H1 (cell line): ENCODE results near the gene TSG101. TPM values are rescaled to one million over a fixed set of nuclear protein-coding genes. Genes with fewer than 3 reads are reported as not detected.

ENCODE experiments used
- CTCF ChIA-PET: fragments of 300-600 bp; sonication (Branson Sonifier 250); formaldehyde crosslinking; loops from one replicate; lab custom pipeline; 2021; ENCODE audit not compliant: partially characterized antibody; lab: Charles Lee
- POLR2A ChIA-PET: fragments of 300-600 bp; sonication (Branson Sonifier 250); formaldehyde crosslinking; loops from one replicate; lab custom pipeline; 2021; ENCODE audit warnings: inconsistent platforms; ENCODE audit not compliant: partially characterized antibody; lab: Charles Lee
- DNase-seq, 2 experiments: peaks; one replicate each; pipeline versions ENCODE4 v3.0.0 to v3.0.0-alpha.2; 2010 to 2022; ENCODE audit warnings: low spot score in 2 of 2, low read depth in 1 of 2, mixed read lengths in 1 of 2
- FAIRE-seq: peaks from 2 replicates; lab custom pipeline; 2011; peaks lifted over from hg19 to GRCh38; lab: Jason Lieb, UNC
- H2AFZ ChIP-seq: 2 replicates; pipeline ENCODE4 v1.8.1; 2012; ENCODE audit warnings: low read length, inconsistent platforms
- H2AK5ac ChIP-seq: 2 replicates; pipeline ENCODE4 v1.6.1; 2013; ENCODE audit warnings: low read depth, low read length
- H2BK120ac ChIP-seq: replicated peaks from 2 replicates; pipeline ENCODE3; 2013; ENCODE audit warnings: low read depth, low read length, inconsistent platforms
- H2BK12ac ChIP-seq: 2 replicates; pipeline ENCODE4 v1.6.1; 2013; ENCODE audit warnings: low read depth, low read length
- H2BK15ac ChIP-seq: 2 replicates; pipeline ENCODE4 v1.6.1; 2013; ENCODE audit warnings: low read length
- H2BK20ac ChIP-seq: 2 replicates; pipeline ENCODE4 v1.6.1; 2013; ENCODE audit warnings: low read length
- H2BK5ac ChIP-seq: 2 replicates; pipeline ENCODE4 v1.6.1; 2013; ENCODE audit warnings: low read depth, low read length
- H3K14ac ChIP-seq: 2 replicates; pipeline ENCODE4 v1.6.1; 2013; ENCODE audit warnings: inconsistent platforms; ENCODE audit not compliant: insufficient read length
- H3K18ac ChIP-seq: 2 replicates; pipeline ENCODE4 v1.6.1; 2013; ENCODE audit warnings: low read length; ENCODE audit errors: extremely low read depth
- H3K23ac ChIP-seq: 2 replicates; pipeline ENCODE4 v1.6.1; 2013; ENCODE audit warnings: inconsistent platforms; ENCODE audit not compliant: insufficient read length
- H3K23me2 ChIP-seq: 2 replicates; pipeline ENCODE4 v1.6.1; 2013; ENCODE audit warnings: low read depth, low read length
- H3K27ac ChIP-seq: 2 replicates; pipeline ENCODE4 v1.6.1; 2011; ENCODE audit warnings: low read depth, low read length, inconsistent platforms
- H3K27me3 ChIP-seq, 4 experiments: replicated peaks in 1 of 4; 1 replicate in 1 of 4; 2 replicates in 3 of 4; pipeline versions ENCODE4 v1.6.1 to v1.8.1; 2011 to 2013; ENCODE audit warnings: low read length in 3 of 4, mild to moderate bottlenecking in 3 of 4, inconsistent platforms in 2 of 4, mixed read lengths in 2 of 4, moderate library complexity in 1 of 4; ENCODE audit not compliant: control insufficient read depth in 3 of 4, insufficient read depth in 3 of 4; ENCODE audit errors: extremely low read depth in 1 of 4
- H3K36me3 ChIP-seq, 4 experiments: 2 replicates each; pipeline versions ENCODE4 v1.6.1 to v1.8.1; 2011 to 2013; ENCODE audit warnings: mild to moderate bottlenecking in 4 of 4, low read length in 3 of 4, moderate library complexity in 2 of 4, control low read depth in 1 of 4, inconsistent platforms in 1 of 4; ENCODE audit not compliant: insufficient read depth in 4 of 4, control insufficient read depth in 2 of 4
- H3K4ac ChIP-seq: replicated peaks from 2 replicates; pipeline ENCODE3; 2013; ENCODE audit warnings: low read length, low read depth, mixed read lengths, inconsistent platforms; ENCODE audit not compliant: insufficient read length
- H3K4me1 ChIP-seq, 4 experiments: replicated peaks in 1 of 4; 1 replicate in 1 of 4; 2 replicates in 3 of 4; pipeline versions ENCODE4 v1.6.1 to v1.8.1; 2011 to 2013; ENCODE audit warnings: low read length in 3 of 4, inconsistent platforms in 2 of 4, mixed read lengths in 1 of 4; ENCODE audit not compliant: insufficient read depth in 4 of 4, control insufficient read depth in 3 of 4
- H3K4me2 ChIP-seq, 2 experiments: 2 replicates each; pipeline versions ENCODE4 v1.6.1 to v1.8.1; 2011 to 2013; ENCODE audit warnings: low read depth in 2 of 2, low read length in 2 of 2, control low read depth in 1 of 2, inconsistent platforms in 1 of 2, mild to moderate bottlenecking in 1 of 2; ENCODE audit not compliant: insufficient read depth in 1 of 2
- H3K4me3 ChIP-seq, 4 experiments: fragments of 200-600, 300-600 bp in 1 of 4; sonication (generic), shearing (Covaris generic), sonication (Bioruptor Twin) in 1 of 4; 2 replicates each; pipeline versions ENCODE4 v1.5.1 to v1.8.1; 2011 to 2016; ENCODE audit warnings: low read length in 4 of 4, low read depth in 3 of 4, control low read depth in 2 of 4, inconsistent platforms in 2 of 4, mild to moderate bottlenecking in 2 of 4, mixed read lengths in 1 of 4, moderate library complexity in 1 of 4; ENCODE audit not compliant: insufficient read depth in 2 of 4; ENCODE audit errors: extremely low read depth in 1 of 4
- H3K56ac ChIP-seq: replicated peaks from 2 replicates; pipeline ENCODE3; 2013; ENCODE audit warnings: low read depth, mild to moderate bottlenecking, mixed read lengths, low read length, inconsistent platforms; ENCODE audit not compliant: insufficient read length
- H3K79me1 ChIP-seq: 2 replicates; pipeline ENCODE4 v1.6.1; 2013; ENCODE audit warnings: low read depth, low read length, control low read depth
- H3K79me2 ChIP-seq, 2 experiments: 2 replicates each; pipeline versions ENCODE4 v1.6.1 to v1.8.1; 2012 to 2013; ENCODE audit warnings: low read length in 2 of 2, mild to moderate bottlenecking in 2 of 2, inconsistent platforms in 1 of 2; ENCODE audit not compliant: insufficient read depth in 2 of 2, control insufficient read depth in 1 of 2
- H3K9ac ChIP-seq, 4 experiments: replicated peaks in 1 of 4; 1 replicate in 1 of 4; 2 replicates in 3 of 4; pipeline versions ENCODE4 v1.6.1 to v1.8.1; 2011 to 2013; ENCODE audit warnings: low read depth in 3 of 4, low read length in 3 of 4, control low read depth in 2 of 4, mild to moderate bottlenecking in 2 of 4, moderate library complexity in 2 of 4, inconsistent platforms in 1 of 4; ENCODE audit errors: extremely low read depth in 1 of 4
- H3K9me3 ChIP-seq, 2 experiments: 2 replicates each; pipeline versions ENCODE4 v1.6.1 to v1.8.1; 2012 to 2013; ENCODE audit warnings: mild to moderate bottlenecking in 2 of 2, moderate library complexity in 2 of 2, control low read depth in 1 of 2, inconsistent platforms in 1 of 2, low read depth in 1 of 2, low read length in 1 of 2, mixed read lengths in 1 of 2; ENCODE audit not compliant: insufficient read depth in 2 of 2
- H4K20me1 ChIP-seq, 2 experiments: replicated peaks in 1 of 2; 2 replicates each; pipeline versions ENCODE3 to v1.8.1; 2011 to 2013; ENCODE audit warnings: inconsistent platforms in 2 of 2, low read length in 2 of 2, mild to moderate bottlenecking in 1 of 2; ENCODE audit not compliant: insufficient read depth in 2 of 2, control insufficient read depth in 1 of 2
- H4K5ac ChIP-seq: 2 replicates; pipeline ENCODE4 v1.6.1; 2013; ENCODE audit warnings: low read length, low read depth, mixed read lengths, inconsistent platforms; ENCODE audit not compliant: insufficient read length
- H4K8ac ChIP-seq: 2 replicates; pipeline ENCODE4 v1.8.0; 2013; ENCODE audit warnings: mild to moderate bottlenecking, moderate library complexity, low read length, inconsistent platforms; ENCODE audit not compliant: insufficient read depth; ENCODE audit errors: extremely low read depth
- H4K91ac ChIP-seq: replicated peaks from 2 replicates; pipeline ENCODE3; 2013; ENCODE audit warnings: low read length, mixed read lengths, inconsistent platforms; ENCODE audit not compliant: insufficient read length
- BACH1 ChIP-seq: IDR thresholded peaks from 2 replicates; pipeline ENCODE4 v1.6.1; 2012; ENCODE audit warnings: low read length, improper control_type of control experiment
- E2F6 ChIP-seq: IDR thresholded peaks from 2 replicates; pipeline ENCODE4 v1.6.1; 2012; ENCODE audit warnings: inconsistent platforms
- RFX5 ChIP-seq: IDR thresholded peaks from 2 replicates; pipeline ENCODE4 v1.6.1; 2011; ENCODE audit warnings: low read depth, low read length, improper control_type of control experiment, borderline replicate concordance
- SP1 ChIP-seq: IDR thresholded peaks from 2 replicates; pipeline ENCODE4 v1.6.1; 2011; ENCODE audit warnings: low read depth, low read length
- SUZ12 ChIP-seq: fragments of 200-600 bp; sonication (generic); IDR thresholded peaks from 2 replicates; pipeline ENCODE4 v1.6.1; 2012; ENCODE audit warnings: mild to moderate bottlenecking, inconsistent platforms, low read length, moderate library complexity, mixed read lengths
- polyA plus RNA-seq, 7 experiments: library from polyadenylated mRNA; depleted of rRNA in 3 of 7; stranded (reverse) in 5 of 7; unstranded in 2 of 7; fragments of >200 nt in 5 of 7; fragments of 200-250 nt in 2 of 7; gene quantifications; 1 replicate in 5 of 7; 2 replicates in 1 of 7; 4 replicates in 1 of 7; pipeline versions ENCODE4 v1.2.1 to v1.2.3, GENCODE V29; 2011 to 2013; ENCODE audit warnings: missing spikeins in 2 of 7, mixed read lengths in 2 of 7
- total RNA-seq: library from RNA; stranded (reverse); fragmentation: NEBNext Ultra II Directional; extraction: Animal tissue kit (Norgen Biotek cat#: 25700); gene quantifications from 2 replicates; pipeline ENCODE4 v1.2.1, GENCODE V29; 2021

The TSG101 gene
- total and polyA plus RNA-seq, 2 of the 8 experiments (the other 6 are each of a cell fraction or from before 2014, with no cell fraction given): 50.8 to 151 TPM

DNA sequence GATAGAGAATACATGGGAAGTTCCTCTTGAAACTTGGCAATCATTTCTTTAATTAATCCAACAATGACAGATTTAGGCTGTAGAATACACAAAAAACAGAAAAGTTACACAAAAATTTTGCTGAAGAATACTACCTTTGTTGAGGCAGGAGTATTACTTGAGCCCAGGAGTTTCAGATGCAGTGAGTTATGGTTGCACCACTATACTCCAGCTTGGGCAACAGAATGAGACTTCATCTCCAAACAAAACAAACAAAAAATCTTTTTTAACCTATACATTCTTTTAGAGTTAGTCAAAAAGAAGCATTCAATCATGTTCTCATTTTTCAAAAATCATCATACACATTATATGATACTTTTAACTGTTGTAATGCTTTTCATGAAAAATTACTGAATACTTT is 39.7 kb upstream of the TSG101 start:
- Histone ChIP-seq H4K91ac (no peak overlapping the region), H2AFZ (no peak overlapping the region), H4K20me1 (no peaks in the 10 kb centered on the region), H2BK120ac (no peak overlapping the region), H3K56ac (no peak overlapping the region), H3K27me3 (no peaks in the 10 kb centered on the region), H3K4me2 (no peak overlapping the region), H3K23me2 (no peaks in the 10 kb centered on the region), H3K18ac (no peak overlapping the region), H3K79me1 (no peaks in the 10 kb centered on the region), H2BK12ac (no peak overlapping the region), H2AK5ac (no peak overlapping the region), H3K4me1 (no peaks in the 10 kb centered on the region), H3K9me3 (no peaks in the 10 kb centered on the region), H3K4ac (no peak overlapping the region), H3K79me2 (no peaks in the 10 kb centered on the region), H3K23ac (no peak overlapping the region), H4K5ac (no peak overlapping the region), H3K27ac (no peak overlapping the region), H3K36me3 (peaks cover 0 to 3% (median 0%) of the 10 kb centered on the region in 4 experiments; a peak in 3 of 8 replicates), H3K4me3 (no peak overlapping the region), H2BK20ac (no peak overlapping the region), H2BK15ac (no peak overlapping the region), H2BK5ac (no peak overlapping the region), H3K14ac (no peak overlapping the region), H3K9ac (no peak overlapping the region), H4K8ac (no peak overlapping the region)
- POLR2A ChIA-PET: no interaction called here
- DNase-seq: no peak
- CTCF ChIA-PET: interaction anchor here (1.9 kb wide), 1 partner anchor 85 kb away, joined by 5 read pairs; no protein-coding TSS in a partner anchor
- FAIRE-seq: no peak
- TF ChIP-seq E2F6 (no peak), SP1 (no peak), SUZ12 (no peak), RFX5 (no peak), BACH1 (no peak)
